Measurements from ENCODE around the gene PITX2.
"Not testable (repeated sequence)": the region's sequence is repeated elsewhere in the genome, so short reads cannot be mapped to it uniquely, and the experiment has no call there.

GRCh38 chr4:110576696-110577095 is 46.2 kb downstream of the PITX2 start:
- TF ChIP-seq, protein P1, sequence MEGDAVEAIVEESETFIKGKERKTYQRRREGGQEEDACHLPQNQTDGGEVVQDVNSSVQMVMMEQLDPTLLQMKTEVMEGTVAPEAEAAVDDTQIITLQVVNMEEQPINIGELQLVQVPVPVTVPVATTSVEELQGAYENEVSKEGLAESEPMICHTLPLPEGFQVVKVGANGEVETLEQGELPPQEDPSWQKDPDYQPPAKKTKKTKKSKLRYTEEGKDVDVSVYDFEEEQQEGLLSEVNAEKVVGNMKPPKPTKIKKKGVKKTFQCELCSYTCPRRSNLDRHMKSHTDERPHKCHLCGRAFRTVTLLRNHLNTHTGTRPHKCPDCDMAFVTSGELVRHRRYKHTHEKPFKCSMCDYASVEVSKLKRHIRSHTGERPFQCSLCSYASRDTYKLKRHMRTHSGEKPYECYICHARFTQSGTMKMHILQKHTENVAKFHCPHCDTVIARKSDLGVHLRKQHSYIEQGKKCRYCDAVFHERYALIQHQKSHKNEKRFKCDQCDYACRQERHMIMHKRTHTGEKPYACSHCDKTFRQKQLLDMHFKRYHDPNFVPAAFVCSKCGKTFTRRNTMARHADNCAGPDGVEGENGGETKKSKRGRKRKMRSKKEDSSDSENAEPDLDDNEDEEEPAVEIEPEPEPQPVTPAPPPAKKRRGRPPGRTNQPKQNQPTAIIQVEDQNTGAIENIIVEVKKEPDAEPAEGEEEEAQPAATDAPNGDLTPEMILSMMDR (IDR thresholded peaks at IDR 0.05 in 2 of 3, conservative IDR thresholded peaks at IDR 0.05 in 1 of 3; ENCODE audit: borderline replicate concordance in 1 of 3, insufficient read depth in 1 of 3, low read depth in 2 of 3, low read length in 2 of 3) = not testable (repeated sequence)
- TF ChIP-seq, protein P2, sequence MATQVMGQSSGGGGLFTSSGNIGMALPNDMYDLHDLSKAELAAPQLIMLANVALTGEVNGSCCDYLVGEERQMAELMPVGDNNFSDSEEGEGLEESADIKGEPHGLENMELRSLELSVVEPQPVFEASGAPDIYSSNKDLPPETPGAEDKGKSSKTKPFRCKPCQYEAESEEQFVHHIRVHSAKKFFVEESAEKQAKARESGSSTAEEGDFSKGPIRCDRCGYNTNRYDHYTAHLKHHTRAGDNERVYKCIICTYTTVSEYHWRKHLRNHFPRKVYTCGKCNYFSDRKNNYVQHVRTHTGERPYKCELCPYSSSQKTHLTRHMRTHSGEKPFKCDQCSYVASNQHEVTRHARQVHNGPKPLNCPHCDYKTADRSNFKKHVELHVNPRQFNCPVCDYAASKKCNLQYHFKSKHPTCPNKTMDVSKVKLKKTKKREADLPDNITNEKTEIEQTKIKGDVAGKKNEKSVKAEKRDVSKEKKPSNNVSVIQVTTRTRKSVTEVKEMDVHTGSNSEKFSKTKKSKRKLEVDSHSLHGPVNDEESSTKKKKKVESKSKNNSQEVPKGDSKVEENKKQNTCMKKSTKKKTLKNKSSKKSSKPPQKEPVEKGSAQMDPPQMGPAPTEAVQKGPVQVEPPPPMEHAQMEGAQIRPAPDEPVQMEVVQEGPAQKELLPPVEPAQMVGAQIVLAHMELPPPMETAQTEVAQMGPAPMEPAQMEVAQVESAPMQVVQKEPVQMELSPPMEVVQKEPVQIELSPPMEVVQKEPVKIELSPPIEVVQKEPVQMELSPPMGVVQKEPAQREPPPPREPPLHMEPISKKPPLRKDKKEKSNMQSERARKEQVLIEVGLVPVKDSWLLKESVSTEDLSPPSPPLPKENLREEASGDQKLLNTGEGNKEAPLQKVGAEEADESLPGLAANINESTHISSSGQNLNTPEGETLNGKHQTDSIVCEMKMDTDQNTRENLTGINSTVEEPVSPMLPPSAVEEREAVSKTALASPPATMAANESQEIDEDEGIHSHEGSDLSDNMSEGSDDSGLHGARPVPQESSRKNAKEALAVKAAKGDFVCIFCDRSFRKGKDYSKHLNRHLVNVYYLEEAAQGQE (IDR thresholded peaks at IDR 0.05; ENCODE audit: low read depth) = not testable (repeated sequence)
- TF ChIP-seq POLR2AphosphoS5 (IDR thresholded peaks at IDR 0.05; ENCODE audit: low read depth, low read length); POLR2A (IDR thresholded peaks at IDR 0.05; ENCODE audit: borderline replicate concordance, extremely low read depth, insufficient read depth, insufficient read length); SP1 (IDR thresholded peaks at IDR 0.05; ENCODE audit: low read depth); ZFX (IDR thresholded peaks at IDR 0.05): not testable (repeated sequence)

All from HCT116 (cell line).